ENCODE measurements around the gene LARP4. TPM values are rescaled to one million over a fixed set of nuclear protein-coding genes. Genes with fewer than 3 reads are reported as not detected.
A peak's percentile ranks its signal among the peaks of the same experiment; 100 is the strongest.

LARP4 gene
- total and polyA plus RNA-seq, 2 donors (not counting 3 experiments of a cell fraction or from before 2014, with no cell fraction given): 8.9 to 69.6 TPM

- no TSS peak for BruUV-seq (replicated peaks)
- dilution Hi-C loops (cut with MboI; ENCODE audit: extremely low pct_ligation_motif_present, low sequenced_read_pairs) (no loop called here), intact Hi-C loops (cut with micrococcal nuclease) (no loop called here)
- POLR2A ChIA-PET: no interaction called here
- DNase-seq (ENCODE audit: low read depth, low spot score): no peak
- FAIRE-seq: no peak
- H3K36me3 ChIP-seq (ENCODE audit: control insufficient read depth in 2 of 2, extremely low read depth in 1 of 2, insufficient read depth in 2 of 2, low read length in 2 of 2): no peaks in the 10 kb centered on the region
- CTCF ChIA-PET: no interaction called here
- TF ChIP-seq CTCF (IDR thresholded peaks at IDR 0.05; ENCODE audit: extremely low read depth in 1 of 2, insufficient read depth in 1 of 2, low read depth in 1 of 2, low read length in 2 of 2): no peak
- TF ChIP-seq MYC (IDR thresholded peaks at IDR 0.05; ENCODE audit: low read depth, low read length): no peak
- H3K27ac ChIP-seq (ENCODE audit: insufficient read depth, low read depth, low read length): no peak overlapping the region
- no peaks in the 10 kb centered on the region for H4K20me1 ChIP-seq (replicated peaks; ENCODE audit: control insufficient read depth, extremely low read depth, insufficient read depth, low read length)
- no peak overlapping the region for H3K9ac ChIP-seq (replicated peaks; ENCODE audit: extremely low read depth, insufficient read depth, low read length)
- H3K27me3 ChIP-seq (ENCODE audit: control insufficient read depth in 2 of 2, insufficient read depth in 2 of 2, low read length in 2 of 2): no peaks in the 10 kb centered on the region
- no peak overlapping the region for H2AFZ ChIP-seq (ENCODE audit: low read depth, low read length)
- no peak overlapping the region for H3K4me3 ChIP-seq (replicated peaks in 1 of 3; ENCODE audit: insufficient read depth in 1 of 3, low read depth in 1 of 3, low read length in 3 of 3)
- no peaks in the 10 kb centered on the region for H3K9me3 ChIP-seq (replicated peaks; ENCODE audit: control insufficient read depth, insufficient read depth, low read length)
- H3K4me2 ChIP-seq (ENCODE audit: insufficient read depth, low read length): no peak overlapping the region
- H3K9me1 ChIP-seq (replicated peaks; ENCODE audit: control insufficient read depth, extremely low read depth, insufficient read depth, low read length): no peaks in the 10 kb centered on the region
- peaks cover 17% of the 10 kb centered on the region for H3K4me1 ChIP-seq (ENCODE audit: control insufficient read depth, extremely low read depth, insufficient read depth, low read length)
- peaks cover 83% of the 10 kb centered on the region for H3K79me2 ChIP-seq (ENCODE audit: control insufficient read depth, insufficient read depth, low read length)
Measured at GRCh38 chr12:50404307-50404706, 3.6 kb downstream of the LARP4 start.

GRCh38 chr12:50411051-50411660 lies 10.5 kb downstream of the LARP4 start:
- H4K20me1 ChIP-seq (replicated peaks; ENCODE audit: control insufficient read depth, extremely low read depth, insufficient read depth, low read length): peaks cover 6% of the 10 kb centered on the region
- H3K9ac ChIP-seq (replicated peaks; ENCODE audit: extremely low read depth, insufficient read depth, low read length): no peak overlapping the region
- H2AFZ ChIP-seq (ENCODE audit: low read depth, low read length): no peak overlapping the region
- DNase-seq (ENCODE audit: low read depth, low spot score) (no peak), FAIRE-seq (peak; percentile 94)
- no peaks in the 10 kb centered on the region for H3K36me3 ChIP-seq (ENCODE audit: control insufficient read depth in 2 of 2, extremely low read depth in 1 of 2, insufficient read depth in 2 of 2, low read length in 2 of 2)
- peaks cover 8% of the 10 kb centered on the region for H3K4me1 ChIP-seq (ENCODE audit: control insufficient read depth, extremely low read depth, insufficient read depth, low read length)
- H3K4me3 ChIP-seq (replicated peaks in 1 of 3; ENCODE audit: insufficient read depth in 1 of 3, low read depth in 1 of 3, low read length in 3 of 3): no peak overlapping the region
- intact Hi-C loops (cut with micrococcal nuclease): no loop called here
- H3K27me3 ChIP-seq (ENCODE audit: control insufficient read depth in 2 of 2, insufficient read depth in 2 of 2, low read length in 2 of 2): no peaks in the 10 kb centered on the region
- H3K9me3 ChIP-seq (replicated peaks; ENCODE audit: control insufficient read depth, insufficient read depth, low read length): no peaks in the 10 kb centered on the region
- H3K9me1 ChIP-seq (replicated peaks; ENCODE audit: control insufficient read depth, extremely low read depth, insufficient read depth, low read length): no peaks in the 10 kb centered on the region
- dilution Hi-C loops (cut with MboI; ENCODE audit: extremely low pct_ligation_motif_present, low sequenced_read_pairs): no loop called here
- H3K79me2 ChIP-seq (ENCODE audit: control insufficient read depth, insufficient read depth, low read length): peaks cover 97% of the 10 kb centered on the region
- ChIA-PET CTCF (no interaction called here), POLR2A (no interaction called here)
- no peak overlapping the region for H3K27ac ChIP-seq (ENCODE audit: insufficient read depth, low read depth, low read length)
- no peak overlapping the region for H3K4me2 ChIP-seq (ENCODE audit: insufficient read depth, low read length)
- TF ChIP-seq MYC (IDR thresholded peaks at IDR 0.05; ENCODE audit: low read depth, low read length) (no peak), POLR2AphosphoS5 (IDR thresholded peaks at IDR 0.05; ENCODE audit: insufficient read depth, low read depth, low read length) (no peak), MAX (IDR thresholded peaks at IDR 0.05; ENCODE audit: insufficient read depth, insufficient read length) (no peak), EZH2 (IDR thresholded peaks at IDR 0.05; ENCODE audit: borderline replicate concordance, low read depth, low read length, severe bottlenecking) (no peak)
- BruUV-seq (replicated peaks): no TSS peak
